ENCODE results near the gene MYOM1.
"Not testable (repeated sequence)": the region's sequence is repeated elsewhere in the genome, so short reads cannot be mapped to it uniquely, and the experiment has no call there.

The MYOM1 gene

GRCh38 chr18:3032721-3033120, 187.0 kb downstream of the MYOM1 start:
- TF ChIP-seq FOXP2 (optimal IDR thresholded peaks at IDR 0.05; ENCODE audit: control extremely low read depth, extremely low read length, insufficient read depth): no peak
- TF ChIP-seq POLR2AphosphoS5 (IDR thresholded peaks at IDR 0.05; ENCODE audit: borderline replicate concordance, low read depth, low read length): no peak
- no peak for TF ChIP-seq EZH2 (IDR thresholded peaks at IDR 0.05)
- H3K36me3 ChIP-seq (ENCODE audit: insufficient read depth, low read length): no peaks in the 10 kb centered on the region
- no peak overlapping the region for H3K4me3 ChIP-seq
- H3K9ac ChIP-seq (ENCODE audit: insufficient read length): no peak overlapping the region
- DNase-seq (ENCODE audit: low read depth, low spot score): no peak
- no peaks in the 10 kb centered on the region for H3K9me3 ChIP-seq (ENCODE audit: low read depth, low read length)
- no peak overlapping the region for H3K27ac ChIP-seq

- Histone ChIP-seq H3K4me3 (no peak overlapping the region), H3K9ac (ENCODE audit: insufficient read length) (no peak overlapping the region), H3K27ac (no peak overlapping the region), H3K9me3 (ENCODE audit: low read depth, low read length) (no peaks in the 10 kb centered on the region), H3K36me3 (ENCODE audit: insufficient read depth, low read length) (no peaks in the 10 kb centered on the region)
- DNase-seq (ENCODE audit: low read depth, low spot score): no peak
- TF ChIP-seq FOXP2 (optimal IDR thresholded peaks at IDR 0.05; ENCODE audit: control extremely low read depth, extremely low read length, insufficient read depth): no peak
- TF ChIP-seq POLR2AphosphoS5 (IDR thresholded peaks at IDR 0.05; ENCODE audit: borderline replicate concordance, low read depth, low read length): no peak
- TF ChIP-seq EZH2 (IDR thresholded peaks at IDR 0.05): no peak
Measured at GRCh38 chr18:3029215-3029952, 190.4 kb downstream of the MYOM1 start.

- not testable (repeated sequence) for H3K9me3 ChIP-seq (ENCODE audit: low read depth, low read length); H3K36me3 ChIP-seq (ENCODE audit: insufficient read depth, low read length)
Measured at GRCh38 chr18:3028115-3028514, 191.7 kb downstream of the MYOM1 start.

GRCh38 chr18:3027370-3027891, 192.3 kb downstream of the MYOM1 start:
- H3K36me3 ChIP-seq (ENCODE audit: insufficient read depth, low read length): no peaks in the 10 kb centered on the region
- TF ChIP-seq FOXP2 (optimal IDR thresholded peaks at IDR 0.05; ENCODE audit: control extremely low read depth, extremely low read length, insufficient read depth) (no peak), POLR2AphosphoS5 (IDR thresholded peaks at IDR 0.05; ENCODE audit: borderline replicate concordance, low read depth, low read length) (no peak), EZH2 (IDR thresholded peaks at IDR 0.05) (no peak)
- H3K27ac ChIP-seq: no peak overlapping the region
- H3K4me3 ChIP-seq: no peak overlapping the region
- H3K9ac ChIP-seq (ENCODE audit: insufficient read length): no peak overlapping the region
- no peak for DNase-seq (ENCODE audit: low read depth, low spot score)
- H3K9me3 ChIP-seq (ENCODE audit: low read depth, low read length): no peaks in the 10 kb centered on the region

More at GRCh38 chr18:3028115-3028514, 191.7 kb downstream of the MYOM1 start:
- not testable (repeated sequence) for DNase-seq (ENCODE audit: low read depth, low spot score); H3K4me3 ChIP-seq; H3K9ac ChIP-seq (ENCODE audit: insufficient read length); H3K27ac ChIP-seq

GRCh38 chr18:3025544-3025943, 194.2 kb downstream of the MYOM1 start:
- H3K9me3 ChIP-seq (ENCODE audit: low read depth, low read length): no peaks in the 10 kb centered on the region
- H3K4me3 ChIP-seq: no peak overlapping the region
- no peaks in the 10 kb centered on the region for H3K36me3 ChIP-seq (ENCODE audit: insufficient read depth, low read length)
- H3K27ac ChIP-seq: no peak overlapping the region
- TF ChIP-seq POLR2AphosphoS5 (IDR thresholded peaks at IDR 0.05; ENCODE audit: borderline replicate concordance, low read depth, low read length) (no peak), FOXP2 (optimal IDR thresholded peaks at IDR 0.05; ENCODE audit: control extremely low read depth, extremely low read length, insufficient read depth) (no peak), EZH2 (IDR thresholded peaks at IDR 0.05) (no peak)
- H3K9ac ChIP-seq (ENCODE audit: insufficient read length): no peak overlapping the region
- DNase-seq (ENCODE audit: low read depth, low spot score): no peak

GRCh38 chr18:3023603-3024002, 196.2 kb downstream of the MYOM1 start:
- not testable (repeated sequence) for H3K4me3 ChIP-seq; H3K27ac ChIP-seq; DNase-seq (ENCODE audit: low read depth, low spot score)

More at GRCh38 chr18:3023603-3024002, 196.2 kb downstream of the MYOM1 start:
- not testable (repeated sequence) for H3K9ac ChIP-seq (ENCODE audit: insufficient read length); H3K36me3 ChIP-seq (ENCODE audit: insufficient read depth, low read length); H3K9me3 ChIP-seq (ENCODE audit: low read depth, low read length)

All from SK-N-MC (cell line).